Neural cell (in vitro differentiated cells): ENCODE measurements around the gene PLXNB1. TPM values are rescaled to one million over a fixed set of nuclear protein-coding genes. Genes with fewer than 3 reads are reported as not detected.

Source experiments
- H2AFZ ChIP-seq: fragments of 200-600, 300-800 bp; sonication (generic), shearing (Covaris generic); 2 replicates; pipeline ENCODE4 v1.6.0; 2014; ENCODE audit warnings: low read depth, mild to moderate bottlenecking, antibody characterized with exemption, low read length, moderate library complexity
- H3F3A ChIP-seq: fragments of 200-600 bp; shearing (Covaris generic); 2 replicates; pipeline ENCODE4 v1.6.1; 2016; ENCODE audit warnings: mild to moderate bottlenecking, moderate library complexity, mixed read lengths, antibody characterized with exemption, low read length; ENCODE audit not compliant: insufficient read depth, poor library complexity, severe bottlenecking
- H3K27ac ChIP-seq: fragments of 200-600, 300-800 bp; sonication (generic), shearing (Covaris generic); 2 replicates; pipeline ENCODE4 v1.5.1; 2014; ENCODE audit warnings: mild to moderate bottlenecking, low read length, moderate library complexity
- H3K27me3 ChIP-seq: fragments of 300-800, 200-600 bp; sonication (generic), shearing (Covaris generic); 2 replicates; pipeline ENCODE4 v1.6.0; 2014; ENCODE audit warnings: mild to moderate bottlenecking, low read depth, low read length, moderate library complexity; ENCODE audit not compliant: insufficient read depth
- H3K36me3 ChIP-seq: fragments of 300-800, 200-600 bp; sonication (generic), shearing (Covaris generic); 2 replicates; pipeline ENCODE4 v1.5.1; 2014; ENCODE audit warnings: mild to moderate bottlenecking, antibody characterized with exemption, low read length, moderate library complexity; ENCODE audit not compliant: insufficient read depth
- H3K4me2 ChIP-seq: fragments of 300-800, 200-600 bp; sonication (generic), shearing (Covaris generic); 2 replicates; pipeline ENCODE4 v1.6.0; 2014; ENCODE audit warnings: mild to moderate bottlenecking, low read length
- H3K4me3 ChIP-seq: fragments of 300-800, 200-600 bp; sonication (generic), shearing (Covaris generic); 2 replicates; pipeline ENCODE4 v1.5.1; 2014; ENCODE audit warnings: mild to moderate bottlenecking, low read length, moderate library complexity
- H3K79me2 ChIP-seq: fragments of 200-600 bp; shearing (Covaris generic); replicated peaks from 2 replicates; pipeline ENCODE4 v1.6.0; 2014; ENCODE audit warnings: mild to moderate bottlenecking, low read length, moderate library complexity; ENCODE audit not compliant: insufficient read depth
- H3K9ac ChIP-seq: fragments of 300-800, 200-600 bp; sonication (generic), shearing (Covaris generic); 2 replicates; pipeline ENCODE4 v1.6.1; 2016; ENCODE audit warnings: mild to moderate bottlenecking, low read length, mixed read lengths
- H3K9me2 ChIP-seq: fragments of 200-600 bp; shearing (Covaris generic); 2 replicates; pipeline ENCODE4 v1.6.1; 2016; ENCODE audit warnings: mild to moderate bottlenecking, low read length, mixed read lengths; ENCODE audit not compliant: insufficient read depth
- H3K9me3 ChIP-seq: fragments of 200-600, 300-800 bp; sonication (generic), shearing (Covaris generic); 2 replicates; pipeline ENCODE4 v1.6.1; 2016; ENCODE audit warnings: mild to moderate bottlenecking, mixed run types, low read length, moderate library complexity, mixed read lengths
- H4K20me1 ChIP-seq: fragments of 200-600 bp; shearing (Covaris generic); 2 replicates; pipeline ENCODE4 v1.6.1; 2016; ENCODE audit warnings: mild to moderate bottlenecking, mixed run types; ENCODE audit not compliant: insufficient read depth
- CTCF ChIP-seq: fragments of 450-650 bp; IDR thresholded peaks from 2 replicates; pipeline ENCODE4 v1.5.1; 2014; ENCODE audit warnings: antibody characterized with exemption, mild to moderate bottlenecking, moderate library complexity; ENCODE audit not compliant: poor library complexity, severe bottlenecking
- EP300 ChIP-seq: fragments of 450-650 bp; conservative IDR thresholded peaks from 2 replicates; pipeline ENCODE4 v1.6.1; 2014; ENCODE audit warnings: antibody characterized with exemption, mild to moderate bottlenecking, moderate library complexity; ENCODE audit not compliant: poor library complexity, severe bottlenecking
- EZH2 ChIP-seq: fragments of 200-600, 300-800 bp; shearing (Covaris generic), sonication (generic); IDR thresholded peaks from 2 replicates; pipeline ENCODE4 v1.6.1; 2014; ENCODE audit warnings: antibody characterized with exemption, low read length, borderline replicate concordance, mild to moderate bottlenecking; ENCODE audit not compliant: insufficient read depth, poor library complexity, severe bottlenecking
- MXI1 ChIP-seq: fragments of 450-650 bp; conservative IDR thresholded peaks from 2 replicates; pipeline ENCODE4 v1.6.1; 2014; ENCODE audit warnings: antibody characterized with exemption, mild to moderate bottlenecking; ENCODE audit not compliant: poor library complexity, severe bottlenecking
- POLR2AphosphoS5 ChIP-seq: IDR thresholded peaks from 2 replicates; pipeline ENCODE4 v1.6.1; 2012
- RAD21 ChIP-seq: fragments of 450-650 bp; conservative IDR thresholded peaks from 2 replicates; pipeline ENCODE4 v1.6.1; 2014; ENCODE audit warnings: antibody characterized with exemption, mild to moderate bottlenecking, moderate library complexity
- REST ChIP-seq: IDR thresholded peaks from 2 replicates; pipeline ENCODE4 v1.6.1; 2012; ENCODE audit warnings: borderline replicate concordance
- SMC3 ChIP-seq: fragments of 450-650 bp; conservative IDR thresholded peaks from 2 replicates; pipeline ENCODE4 v1.6.1; 2014; ENCODE audit warnings: antibody characterized with exemption, mild to moderate bottlenecking, moderate library complexity; ENCODE audit not compliant: poor library complexity
- TAF1 ChIP-seq: IDR thresholded peaks from 2 replicates; pipeline ENCODE4 v1.6.1; 2012; ENCODE audit warnings: low read depth
- polyA plus RNA-seq: library from polyadenylated mRNA; depleted of rRNA; stranded (reverse); fragments of >200 nt; gene quantifications from 2 replicates; pipeline ENCODE4 v1.2.3, GENCODE V29; 2014

The PLXNB1 gene
- polyA plus RNA-seq, 1 donor from 2014 or later: 134 TPM

GRCh38 chr3:48445277-48445882 lies 15.5 kb upstream of the PLXNB1 start:
- Histone ChIP-seq H3K27me3 (no peaks in the 10 kb centered on the region), H3K79me2 (peaks cover 32% of the 10 kb centered on the region), H3K9ac (peak overlapping the region; percentile 90), H3K4me2 (no peak overlapping the region), H3F3A (no peaks in the 10 kb centered on the region), H3K36me3 (no peaks in the 10 kb centered on the region), H3K27ac (no peak overlapping the region), H4K20me1 (no peaks in the 10 kb centered on the region), H3K9me2 (no peaks in the 10 kb centered on the region), H3K4me3 (peak overlapping the region; percentile 97), H2AFZ (no peak overlapping the region), H3K9me3 (no peaks in the 10 kb centered on the region)
- no peak for TF ChIP-seq MXI1
- TF ChIP-seq EZH2: no peak
- TF ChIP-seq TAF1: no peak
- no peak for TF ChIP-seq CTCF
- no peak for TF ChIP-seq RAD21
- no peak for TF ChIP-seq EP300
- no peak for TF ChIP-seq POLR2AphosphoS5
- no peak for TF ChIP-seq REST
- no peak for TF ChIP-seq SMC3

GRCh38 chr3:48441940-48442339 lies 12.1 kb upstream of the PLXNB1 start:
- Histone ChIP-seq H3K36me3 (no peaks in the 10 kb centered on the region), H3K79me2 (peaks cover 24% of the 10 kb centered on the region), H2AFZ (no peak overlapping the region), H3K9me3 (no peaks in the 10 kb centered on the region), H3K4me2 (no peak overlapping the region), H4K20me1 (no peaks in the 10 kb centered on the region), H3F3A (no peaks in the 10 kb centered on the region), H3K9me2 (no peaks in the 10 kb centered on the region), H3K27ac (no peak overlapping the region), H3K9ac (no peak overlapping the region), H3K4me3 (peak overlapping the region; percentile 90), H3K27me3 (no peaks in the 10 kb centered on the region)
- TF ChIP-seq SMC3: no peak
- TF ChIP-seq EP300: no peak
- no peak for TF ChIP-seq POLR2AphosphoS5
- TF ChIP-seq CTCF: no peak
- TF ChIP-seq EZH2: no peak
- TF ChIP-seq RAD21: no peak
- TF ChIP-seq MXI1: no peak
- TF ChIP-seq REST: no peak
- TF ChIP-seq TAF1: no peak
